Measurements from ENCODE around the gene AQP3. TPM values are rescaled to one million over a fixed set of nuclear protein-coding genes. Genes with fewer than 3 reads are reported as not detected.
A peak's percentile ranks its signal among the peaks of the same experiment; 100 is the strongest.

Gene AQP3
- total and polyA plus RNA-seq, 8 donors = 1.7 to 319 (median 24.0) TPM

GRCh38 chr9:33414268-33414667 lies 33.1 kb downstream of the AQP3 start:
- no peaks in the 10 kb centered on the region for H3K9me3 ChIP-seq
- DNase-seq = peak; percentile 47 to 61
- no peak overlapping the region for H3K4me3 ChIP-seq
- H3K36me3 ChIP-seq = no peaks in the 10 kb centered on the region
- intact Hi-C loops (cut with DNase I; ENCODE audit: low total_unique reads) = no loop called here
- no peaks in the 10 kb centered on the region for H3K27me3 ChIP-seq
- peaks cover 20 to 41% (median 34%) of the 10 kb centered on the region in 4 donors for H3K4me1 ChIP-seq
- no peak for TF ChIP-seq POLR2AphosphoS5 (IDR thresholded peaks at IDR 0.05)
- TF ChIP-seq EP300 (IDR thresholded peaks at IDR 0.05) = no peak
- TF ChIP-seq POLR2A (IDR thresholded peaks at IDR 0.05) = no peak
- no peak for TF ChIP-seq CTCF (IDR thresholded peaks at IDR 0.05)
- H3K27ac ChIP-seq = peak overlapping the region in 4 of 5 donors; percentile 49 to 77 (median 56)
- WGBS, 5 donors = 17 to 27% (median 27%) methylated on average over 3 of the region's 3 CpGs

GRCh38 chr9:33408087-33408486 lies 39.3 kb downstream of the AQP3 start:
- Histone ChIP-seq H3K4me3 (no peak overlapping the region), H3K27ac (no peak overlapping the region), H3K36me3 (no peaks in the 10 kb centered on the region), H3K27me3 (no peaks in the 10 kb centered on the region), H3K9me3 (no peaks in the 10 kb centered on the region), H3K4me1 (peaks cover 0 to 8% (median 6%) of the 10 kb centered on the region in 4 donors)
- WGBS, 5 donors = 68 to 80% (median 77%) methylated on average over 4 to 5 of the region's 5 CpGs
- TF ChIP-seq POLR2A (IDR thresholded peaks at IDR 0.05) (no peak), EP300 (IDR thresholded peaks at IDR 0.05) (no peak), CTCF (IDR thresholded peaks at IDR 0.05) (no peak), POLR2AphosphoS5 (IDR thresholded peaks at IDR 0.05) (no peak)
- no peak for DNase-seq
- intact Hi-C loops (cut with DNase I; ENCODE audit: low total_unique reads) = no loop called here

DNA sequence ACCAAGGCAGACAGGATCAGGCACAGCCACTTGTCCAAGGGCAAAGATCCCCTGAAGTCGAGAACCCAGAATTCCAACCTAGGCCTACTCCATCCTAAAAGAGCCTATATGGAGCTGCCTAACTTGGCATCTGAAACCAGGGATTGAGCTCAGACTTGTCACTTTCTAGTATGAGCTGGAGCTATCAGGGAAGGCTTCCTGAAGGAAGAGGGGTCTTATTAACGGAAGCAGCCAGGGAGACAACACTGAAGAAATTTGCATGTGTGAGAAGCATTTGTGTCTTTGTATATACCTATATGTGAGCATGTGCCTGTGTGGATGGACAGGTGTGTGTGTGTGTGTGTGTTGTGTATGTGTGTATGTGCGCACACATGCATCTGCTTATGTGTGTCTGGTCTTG lies 40.3 kb downstream of the AQP3 start:
- TF ChIP-seq POLR2AphosphoS5 (IDR thresholded peaks at IDR 0.05) (no peak), CTCF (IDR thresholded peaks at IDR 0.05) (no peak), EP300 (IDR thresholded peaks at IDR 0.05) (no peak), POLR2A (IDR thresholded peaks at IDR 0.05) (no peak)
- intact Hi-C loops (cut with DNase I; ENCODE audit: low total_unique reads) = no loop called here
- 94 to 97% (median 95%) methylated on average over 3 of the region's 3 CpGs for WGBS, 5 donors
- H3K9me3 ChIP-seq = no peaks in the 10 kb centered on the region
- H3K27ac ChIP-seq = no peak overlapping the region
- peaks cover 0 to 17% (median 8%) of the 10 kb centered on the region in 4 donors for H3K4me1 ChIP-seq
- H3K36me3 ChIP-seq = no peaks in the 10 kb centered on the region
- H3K27me3 ChIP-seq = no peaks in the 10 kb centered on the region
- no peak for DNase-seq
- no peak overlapping the region for H3K4me3 ChIP-seq

DNA sequence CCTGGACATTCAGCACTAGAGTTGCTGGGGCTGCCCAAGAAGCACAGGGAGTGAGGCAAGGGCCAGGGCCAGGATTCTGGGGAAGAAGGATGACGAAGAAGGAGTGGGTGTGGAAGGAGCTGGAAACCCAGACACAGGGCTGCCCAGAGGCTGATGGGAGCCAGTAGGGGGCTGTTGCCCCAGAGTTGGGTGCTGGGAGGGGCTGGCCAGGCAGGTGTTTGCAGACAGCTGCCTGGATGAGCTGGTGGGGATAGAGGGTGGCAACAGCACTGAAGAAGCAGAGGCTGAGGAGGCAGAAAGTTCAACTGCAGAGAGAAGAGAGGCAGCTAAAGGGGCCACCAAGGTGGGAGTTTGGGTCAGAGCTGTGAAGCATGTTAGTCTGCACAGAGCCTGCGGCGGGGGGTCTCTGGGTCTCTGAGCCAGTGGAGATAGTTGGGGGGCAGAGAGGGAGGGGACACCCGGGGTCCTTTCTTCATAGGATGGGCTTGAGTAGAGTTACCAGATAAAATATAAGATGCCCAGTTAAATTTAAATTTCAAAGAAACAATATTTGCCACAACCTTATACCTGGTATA lies 42.5 kb downstream of the AQP3 start:
- intact Hi-C loops (cut with DNase I; ENCODE audit: low total_unique reads) = no loop called here
- Histone ChIP-seq H3K9me3 (no peaks in the 10 kb centered on the region), H3K27ac (peak overlapping the region in 1 of 5 donors; percentile 1), H3K27me3 (no peaks in the 10 kb centered on the region), H3K4me3 (no peak overlapping the region), H3K36me3 (no peaks in the 10 kb centered on the region), H3K4me1 (peaks cover 0 to 20% (median 8%) of the 10 kb centered on the region in 4 donors)
- no peak for TF ChIP-seq CTCF (IDR thresholded peaks at IDR 0.05)
- TF ChIP-seq EP300 (IDR thresholded peaks at IDR 0.05) = no peak
- TF ChIP-seq POLR2A (IDR thresholded peaks at IDR 0.05) = no peak
- TF ChIP-seq POLR2AphosphoS5 (IDR thresholded peaks at IDR 0.05) = no peak
- 83 to 95% (median 87%) methylated on average over 4 of the region's 4 CpGs for WGBS, 5 donors
- DNase-seq = no peak

All from stomach (tissue), 9 donors.